Breast epithelium (tissue), 3 donors: ENCODE data around the gene IL36G.

ENCODE experiments used
- CTCF ChIP-seq, 3 donors: fragments of 450-650 bp; IDR thresholded peaks; one replicate each; pipeline ENCODE4 v1.5.1; 2016 to 2017; ENCODE audit warnings: antibody characterized with exemption in 3 of 3, mild to moderate bottlenecking in 3 of 3, moderate library complexity in 3 of 3
- POLR2A ChIP-seq: fragments of 450-650 bp; IDR thresholded peaks from one replicate; pipeline ENCODE4 v1.6.1; 2016; ENCODE audit warnings: antibody characterized with exemption, mild to moderate bottlenecking, moderate library complexity

GRCh38 chr2:112959109-112959812 lies 18.5 kb upstream of the IL36G start:
- TF ChIP-seq POLR2A, result no peak
- TF ChIP-seq CTCF (IDR thresholded peaks at IDR 0.05), result no peak
